B cell (primary cell): ENCODE results near the gene NUDT4.

ENCODE experiments used
- EZH2 ChIP-seq: IDR thresholded peaks from 2 replicates; pipeline ENCODE4 v1.6.1; 2012; ENCODE audit warnings: borderline replicate concordance, low read depth, mild to moderate bottlenecking, moderate library complexity, low read length; ENCODE audit not compliant: insufficient read depth, poor library complexity, severe bottlenecking
- TF ChIP-seq, protein P1 (sequence below): fragments of 200-600 bp; IDR thresholded peaks from one replicate; pipeline ENCODE4 v1.8.0; 2022; ENCODE audit warnings: antibody characterized with exemption, mild to moderate bottlenecking

DNA sequence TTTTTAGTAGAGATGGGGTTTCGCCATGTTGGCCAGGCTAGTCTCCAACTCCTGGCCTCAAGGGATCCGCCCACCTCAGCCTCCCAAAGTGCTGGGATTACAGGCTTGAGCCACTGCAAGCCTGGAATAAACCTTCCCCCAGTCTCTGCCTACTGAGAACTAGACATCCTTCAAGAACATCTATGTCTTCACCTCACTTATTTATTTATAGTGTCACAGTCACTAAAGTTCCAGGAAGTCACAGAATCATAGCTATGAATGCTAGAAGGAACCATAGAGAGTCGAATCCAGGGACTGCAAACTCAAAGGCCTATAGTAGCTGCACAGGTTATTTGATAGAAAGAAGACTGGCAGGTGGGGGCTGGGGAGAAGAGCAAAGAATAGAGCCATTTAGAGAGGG, 44.7 kb upstream of the NUDT4 start:
- TF ChIP-seq, protein P1, sequence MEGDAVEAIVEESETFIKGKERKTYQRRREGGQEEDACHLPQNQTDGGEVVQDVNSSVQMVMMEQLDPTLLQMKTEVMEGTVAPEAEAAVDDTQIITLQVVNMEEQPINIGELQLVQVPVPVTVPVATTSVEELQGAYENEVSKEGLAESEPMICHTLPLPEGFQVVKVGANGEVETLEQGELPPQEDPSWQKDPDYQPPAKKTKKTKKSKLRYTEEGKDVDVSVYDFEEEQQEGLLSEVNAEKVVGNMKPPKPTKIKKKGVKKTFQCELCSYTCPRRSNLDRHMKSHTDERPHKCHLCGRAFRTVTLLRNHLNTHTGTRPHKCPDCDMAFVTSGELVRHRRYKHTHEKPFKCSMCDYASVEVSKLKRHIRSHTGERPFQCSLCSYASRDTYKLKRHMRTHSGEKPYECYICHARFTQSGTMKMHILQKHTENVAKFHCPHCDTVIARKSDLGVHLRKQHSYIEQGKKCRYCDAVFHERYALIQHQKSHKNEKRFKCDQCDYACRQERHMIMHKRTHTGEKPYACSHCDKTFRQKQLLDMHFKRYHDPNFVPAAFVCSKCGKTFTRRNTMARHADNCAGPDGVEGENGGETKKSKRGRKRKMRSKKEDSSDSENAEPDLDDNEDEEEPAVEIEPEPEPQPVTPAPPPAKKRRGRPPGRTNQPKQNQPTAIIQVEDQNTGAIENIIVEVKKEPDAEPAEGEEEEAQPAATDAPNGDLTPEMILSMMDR, result no peak
- no peak for TF ChIP-seq EZH2
